H1 (cell line): Measurements from ENCODE around the gene UBALD1. TPM values are rescaled to one million over a fixed set of nuclear protein-coding genes. Genes with fewer than 3 reads are reported as not detected.
A peak's percentile ranks its signal among the peaks of the same experiment; 100 is the strongest.

Source experiments
- ASH2L ChIP-seq: fragments of 200-600, 300-600 bp; sonication (generic); IDR thresholded peaks from one replicate; pipeline ENCODE4 v1.7.1; 2017; ENCODE audit warnings: low read length
- BCL11A ChIP-seq, 2 experiments: IDR thresholded peaks; one replicate each; pipeline ENCODE4 v1.6.1; 2011; ENCODE audit warnings: low read depth in 2 of 2, low read length in 2 of 2, mild to moderate bottlenecking in 2 of 2
- CBX5 ChIP-seq: fragments of 300-800, 300-1000 bp; sonication (generic); IDR thresholded peaks from 2 replicates; pipeline ENCODE4 v1.7.1; 2016; ENCODE audit warnings: antibody characterized with exemption, low read length, low read depth
- CEBPB ChIP-seq: IDR thresholded peaks from 2 replicates; pipeline ENCODE4 v1.6.1; 2012; ENCODE audit warnings: low read depth, low read length
- CHD1 ChIP-seq: IDR thresholded peaks from 2 replicates; pipeline ENCODE4 v1.6.1; 2012; ENCODE audit warnings: low read depth, low read length, improper control_type of control experiment
- EZH2 ChIP-seq: fragments of 200-600 bp; sonication (generic); IDR thresholded peaks from 2 replicates; pipeline ENCODE4 v1.7.1; 2012; ENCODE audit warnings: low read depth, mild to moderate bottlenecking, moderate library complexity, low read length, inconsistent platforms; ENCODE audit not compliant: severe bottlenecking
- HDAC2 ChIP-seq, 2 experiments: fragments of 300-600 bp in 1 of 2; sonication (generic) in 1 of 2; IDR thresholded peaks; 2 replicates each; pipeline ENCODE4 v1.6.1; 2011 to 2012; ENCODE audit warnings: low read depth in 2 of 2, low read length in 2 of 2, mild to moderate bottlenecking in 2 of 2, moderate library complexity in 2 of 2, borderline replicate concordance in 1 of 2, inconsistent platforms in 1 of 2
- JUN ChIP-seq: IDR thresholded peaks from 2 replicates; pipeline ENCODE4 v1.6.1; 2011; ENCODE audit warnings: low read depth, mild to moderate bottlenecking, improper control_type of control experiment, low read length
- MAX ChIP-seq: IDR thresholded peaks from 2 replicates; pipeline ENCODE4 v1.6.1; 2012; ENCODE audit warnings: inconsistent platforms
- POU5F1 ChIP-seq: IDR thresholded peaks from 2 replicates; pipeline ENCODE4 v1.6.1; 2011; ENCODE audit warnings: low read depth, mild to moderate bottlenecking, low read length, moderate library complexity
- SIX5 ChIP-seq: IDR thresholded peaks from 2 replicates; pipeline ENCODE4 v1.6.1; 2011; ENCODE audit warnings: mild to moderate bottlenecking, low read depth, low read length
- SP2 ChIP-seq: IDR thresholded peaks from 2 replicates; pipeline ENCODE4 v1.6.1; 2012; ENCODE audit warnings: mild to moderate bottlenecking, low read length, inconsistent platforms
- SUZ12 ChIP-seq: fragments of 200-600 bp; sonication (generic); IDR thresholded peaks from 2 replicates; pipeline ENCODE4 v1.6.1; 2012; ENCODE audit warnings: mild to moderate bottlenecking, inconsistent platforms, low read length, moderate library complexity, mixed read lengths
- ZNF274 ChIP-seq: IDR thresholded peaks from 2 replicates; pipeline ENCODE4 v1.7.0; 2012; ENCODE audit warnings: low read length, borderline replicate concordance; ENCODE audit errors: extremely low read depth
- polyA plus RNA-seq, 7 experiments: library from polyadenylated mRNA; depleted of rRNA in 3 of 7; stranded (reverse) in 5 of 7; unstranded in 2 of 7; fragments of >200 nt in 5 of 7; fragments of 200-250 nt in 2 of 7; gene quantifications; 1 replicate in 5 of 7; 2 replicates in 1 of 7; 4 replicates in 1 of 7; pipeline versions ENCODE4 v1.2.1 to v1.2.3, GENCODE V29; 2011 to 2013; ENCODE audit warnings: missing spikeins in 2 of 7, mixed read lengths in 2 of 7
- total RNA-seq: library from RNA; stranded (reverse); fragmentation: NEBNext Ultra II Directional; extraction: Animal tissue kit (Norgen Biotek cat#: 25700); gene quantifications from 2 replicates; pipeline ENCODE4 v1.2.1, GENCODE V29; 2021

UBALD1 gene
- total and polyA plus RNA-seq, 2 of the 8 experiments (the other 6 are each of a cell fraction or from before 2014, with no cell fraction given) = 28.6 to 62.0 TPM

- TF ChIP-seq HDAC2 (IDR thresholded peaks at IDR 0.05; ENCODE audit: borderline replicate concordance in 1 of 2, low read depth in 2 of 2, low read length in 2 of 2) = peak; percentile 72 to 86; a peak in 1 of 4 replicates
- TF ChIP-seq JUN = no peak
- TF ChIP-seq CBX5 = no peak
- TF ChIP-seq CEBPB = no peak
- no peak for TF ChIP-seq EZH2
- no peak for TF ChIP-seq SP2
- peak; percentile 87 for TF ChIP-seq MAX
- peak; percentile 92 for TF ChIP-seq CHD1
- no peak for TF ChIP-seq POU5F1
- TF ChIP-seq SUZ12 = no peak
- no peak for TF ChIP-seq ASH2L
- peak; percentile 91 for TF ChIP-seq SIX5
- no peak for TF ChIP-seq ZNF274
- no peak for TF ChIP-seq BCL11A (IDR thresholded peaks at IDR 0.05; ENCODE audit: low read depth in 2 of 2, low read length in 2 of 2)
Measured at GRCh38 chr16:4624015-4624826, 9.5 kb upstream of the UBALD1 start, which contains the start of gene MGRN1 (continued).
